Cardiac ventricle fibroblast (primary cell): ENCODE results near the gene MOK. TPM values are rescaled to one million over a fixed set of nuclear protein-coding genes. Genes with fewer than 3 reads are reported as not detected.

Experiments
- total RNA-seq: library from RNA; depleted of rRNA; stranded (reverse); fragments of >200 nt; gene quantifications from 2 replicates; pipeline ENCODE4 v1.2.3, GENCODE V29; 2015

The MOK gene
- 19.2 and 26.3 TPM in 2 replicates for total RNA-seq

GRCh38 chr14:102304611-102305506, at the start of gene MOK:
TSS of gene MOK (minus strand) at chr14:102305164. CDS start at chr14:102304968, 196 bp downstream.

GRCh38 chr14:102319351-102320032, 14.5 kb upstream of the MOK start, which contains the start of gene ZNF839:
TSS of gene ZNF839 (plus strand) at chr14:102319746. CDS start at chr14:102319766, 20 bp downstream.

Other genes starting within 250 kb of the MOK start
- 348 and 369 TPM in 2 replicates for gene HSP90AA1, start 218.1 kb downstream of the MOK start, total RNA-seq
- 11.6 and 14.4 TPM in 2 replicates for gene WDR20, start 165.3 kb downstream of the MOK start, total RNA-seq
- 3.3 and 4.9 TPM in 2 replicates for gene ZNF839, start 14.6 kb upstream of the MOK start, total RNA-seq
- 54.1 and 61.3 TPM in 2 replicates for gene CINP, start 57.7 kb upstream of the MOK start, total RNA-seq
- 18.0 and 18.5 TPM in 2 replicates for gene TECPR2, start 57.8 kb upstream of the MOK start, total RNA-seq
- gene ANKRD9, start 204.6 kb upstream of the MOK start, total RNA-seq, result 11.4 and 18.8 TPM in 2 replicates